Right lobe of liver (tissue), 4 donors: ENCODE measurements around the gene BSPH1.

Experiments
- CTCF ChIP-seq, 4 donors: fragments of 200-600 bp in 3 of 4; fragments of 450-650 bp in 1 of 4; IDR thresholded peaks; one replicate each; pipeline versions ENCODE4 v1.5.1 to v1.8.0; 2016 to 2022; ENCODE audit warnings: antibody characterized with exemption in 4 of 4, mild to moderate bottlenecking in 2 of 4
- POLR2A ChIP-seq: fragments of 450-650 bp; IDR thresholded peaks from one replicate; pipeline ENCODE4 v1.6.1; 2017; ENCODE audit warnings: antibody characterized with exemption, mild to moderate bottlenecking
- donor health status: DM: no; HTN: no; CAD: no.
- donor health status: DM: no; HTN: no; CAD: no.
- donor health status: DM: no; HTN: yes; CAD: no.

DNA sequence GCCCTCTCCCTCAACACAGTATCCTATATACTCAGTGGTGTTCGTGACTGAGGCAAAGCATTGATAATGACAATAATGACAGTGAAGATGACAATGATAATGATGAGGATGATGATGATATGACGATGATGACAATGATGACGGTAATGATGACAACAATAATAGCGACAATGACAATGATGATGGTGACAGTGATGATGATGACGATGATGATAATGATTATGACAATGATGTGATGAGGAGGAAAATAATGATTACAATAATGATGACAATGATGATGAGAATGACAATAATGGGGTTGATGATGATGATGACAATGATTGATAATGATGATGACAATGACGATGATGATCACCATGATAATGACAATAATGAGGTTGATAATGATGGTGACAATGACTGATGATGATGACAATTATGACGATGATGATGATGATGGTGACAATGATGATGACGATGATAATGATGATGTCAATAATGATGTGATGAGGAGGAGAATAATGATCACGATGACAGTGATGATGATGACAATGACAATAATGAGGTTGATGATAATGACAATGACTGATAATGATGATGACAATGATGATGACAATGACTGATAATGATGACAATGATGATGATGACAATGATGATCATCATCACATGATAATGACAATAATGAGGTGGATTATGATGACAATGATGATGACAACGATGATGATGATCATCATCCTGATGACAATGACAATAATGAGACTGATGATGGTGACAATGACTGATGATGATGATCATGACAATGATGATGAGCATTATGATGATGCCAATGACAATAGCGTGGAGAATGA, 19.2 kb upstream of the BSPH1 start:
- TF ChIP-seq POLR2A (no peak), CTCF (IDR thresholded peaks at IDR 0.05) (no peak)
